ENCODE measurements around the gene SMIM21.

DNA sequence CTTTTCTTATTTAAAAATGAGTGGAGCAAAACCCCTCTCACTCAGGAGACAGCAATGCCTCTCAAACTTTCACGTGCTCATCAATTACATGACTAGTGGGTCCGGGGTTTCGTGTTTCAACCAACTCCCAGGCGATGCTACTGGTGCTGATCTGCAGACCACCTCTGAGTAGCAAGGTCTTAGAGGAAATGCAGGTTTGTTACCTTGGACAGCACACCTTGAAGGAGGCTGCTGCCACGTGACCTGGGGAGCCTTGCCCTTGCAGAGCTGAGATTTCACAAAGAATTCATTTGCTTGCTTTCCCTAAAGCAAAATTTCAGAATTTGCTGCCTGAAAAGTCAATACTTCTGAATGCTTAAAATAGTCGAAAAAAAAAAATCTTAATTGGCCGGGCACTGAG, 32.4 kb downstream of the SMIM21 start:
- TF ChIP-seq EZH2 (IDR thresholded peaks at IDR 0.05; ENCODE audit: borderline replicate concordance, low read length), result no peak
- TF ChIP-seq, protein P1, sequence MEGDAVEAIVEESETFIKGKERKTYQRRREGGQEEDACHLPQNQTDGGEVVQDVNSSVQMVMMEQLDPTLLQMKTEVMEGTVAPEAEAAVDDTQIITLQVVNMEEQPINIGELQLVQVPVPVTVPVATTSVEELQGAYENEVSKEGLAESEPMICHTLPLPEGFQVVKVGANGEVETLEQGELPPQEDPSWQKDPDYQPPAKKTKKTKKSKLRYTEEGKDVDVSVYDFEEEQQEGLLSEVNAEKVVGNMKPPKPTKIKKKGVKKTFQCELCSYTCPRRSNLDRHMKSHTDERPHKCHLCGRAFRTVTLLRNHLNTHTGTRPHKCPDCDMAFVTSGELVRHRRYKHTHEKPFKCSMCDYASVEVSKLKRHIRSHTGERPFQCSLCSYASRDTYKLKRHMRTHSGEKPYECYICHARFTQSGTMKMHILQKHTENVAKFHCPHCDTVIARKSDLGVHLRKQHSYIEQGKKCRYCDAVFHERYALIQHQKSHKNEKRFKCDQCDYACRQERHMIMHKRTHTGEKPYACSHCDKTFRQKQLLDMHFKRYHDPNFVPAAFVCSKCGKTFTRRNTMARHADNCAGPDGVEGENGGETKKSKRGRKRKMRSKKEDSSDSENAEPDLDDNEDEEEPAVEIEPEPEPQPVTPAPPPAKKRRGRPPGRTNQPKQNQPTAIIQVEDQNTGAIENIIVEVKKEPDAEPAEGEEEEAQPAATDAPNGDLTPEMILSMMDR (conservative IDR thresholded peaks at IDR 0.05 in 1 of 2, IDR thresholded peaks at IDR 0.05 in 1 of 2; ENCODE audit: extremely low read depth in 1 of 2, insufficient read depth in 1 of 2, low read depth in 1 of 2, low read length in 2 of 2), result no peak
